ENCODE results near the gene MKRN1.

Gene MKRN1

DNA sequence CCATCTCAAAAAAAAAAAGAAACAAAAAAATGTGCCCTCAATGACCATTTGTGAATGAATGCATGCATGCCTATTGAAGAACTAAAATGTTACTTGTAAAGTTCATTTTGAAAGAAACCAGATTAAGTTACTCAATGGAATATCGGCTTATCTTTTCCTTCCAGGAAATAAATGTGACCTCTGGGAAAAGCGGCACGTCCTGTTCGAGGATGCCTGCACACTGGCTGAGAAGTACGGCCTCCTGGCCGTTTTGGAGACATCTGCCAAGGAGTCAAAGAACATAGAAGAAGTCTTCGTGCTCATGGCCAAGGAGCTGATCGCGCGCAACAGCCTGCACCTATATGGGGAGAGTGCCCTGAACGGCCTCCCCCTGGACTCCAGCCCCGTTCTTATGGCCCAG lies 53.6 kb downstream of the MKRN1 start:
- no peaks in the 10 kb centered on the region for H4K20me1 ChIP-seq (ENCODE audit: insufficient read depth, low read length)
- no peak overlapping the region for H2AFZ ChIP-seq (ENCODE audit: low read length)
- TF ChIP-seq EZH2 (IDR thresholded peaks at IDR 0.05; ENCODE audit: borderline replicate concordance, low read length): no peak
- TF ChIP-seq, protein P1, sequence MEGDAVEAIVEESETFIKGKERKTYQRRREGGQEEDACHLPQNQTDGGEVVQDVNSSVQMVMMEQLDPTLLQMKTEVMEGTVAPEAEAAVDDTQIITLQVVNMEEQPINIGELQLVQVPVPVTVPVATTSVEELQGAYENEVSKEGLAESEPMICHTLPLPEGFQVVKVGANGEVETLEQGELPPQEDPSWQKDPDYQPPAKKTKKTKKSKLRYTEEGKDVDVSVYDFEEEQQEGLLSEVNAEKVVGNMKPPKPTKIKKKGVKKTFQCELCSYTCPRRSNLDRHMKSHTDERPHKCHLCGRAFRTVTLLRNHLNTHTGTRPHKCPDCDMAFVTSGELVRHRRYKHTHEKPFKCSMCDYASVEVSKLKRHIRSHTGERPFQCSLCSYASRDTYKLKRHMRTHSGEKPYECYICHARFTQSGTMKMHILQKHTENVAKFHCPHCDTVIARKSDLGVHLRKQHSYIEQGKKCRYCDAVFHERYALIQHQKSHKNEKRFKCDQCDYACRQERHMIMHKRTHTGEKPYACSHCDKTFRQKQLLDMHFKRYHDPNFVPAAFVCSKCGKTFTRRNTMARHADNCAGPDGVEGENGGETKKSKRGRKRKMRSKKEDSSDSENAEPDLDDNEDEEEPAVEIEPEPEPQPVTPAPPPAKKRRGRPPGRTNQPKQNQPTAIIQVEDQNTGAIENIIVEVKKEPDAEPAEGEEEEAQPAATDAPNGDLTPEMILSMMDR (IDR thresholded peaks at IDR 0.05; ENCODE audit: low read length): no peak
- H3K9me3 ChIP-seq (ENCODE audit: low read length): no peaks in the 10 kb centered on the region
- no peak overlapping the region for H3K9ac ChIP-seq (ENCODE audit: low read length)
- H3K79me2 ChIP-seq (ENCODE audit: insufficient read depth, low read length): no peaks in the 10 kb centered on the region
- no peaks in the 10 kb centered on the region for H3K9me2 ChIP-seq (ENCODE audit: low read depth, low read length)
- no peaks in the 10 kb centered on the region for H3K4me1 ChIP-seq (ENCODE audit: insufficient read depth, low read length, severe bottlenecking)
- H3K4me2 ChIP-seq (ENCODE audit: low read length): no peak overlapping the region
- no peaks in the 10 kb centered on the region for H3F3A ChIP-seq (ENCODE audit: insufficient read depth, low read length)
- no peak overlapping the region for H3K4me3 ChIP-seq (ENCODE audit: low read depth, low read length, poor library complexity, severe bottlenecking)
- no peaks in the 10 kb centered on the region for H3K36me3 ChIP-seq (ENCODE audit: insufficient read depth, low read length)
- H3K27ac ChIP-seq (ENCODE audit: low read depth, low read length, poor library complexity, severe bottlenecking): no peak overlapping the region
- peaks cover 12% of the 10 kb centered on the region; the same call in 1 of the 2 replicates for H3K27me3 ChIP-seq (ENCODE audit: insufficient read depth, low read length)

DNA sequence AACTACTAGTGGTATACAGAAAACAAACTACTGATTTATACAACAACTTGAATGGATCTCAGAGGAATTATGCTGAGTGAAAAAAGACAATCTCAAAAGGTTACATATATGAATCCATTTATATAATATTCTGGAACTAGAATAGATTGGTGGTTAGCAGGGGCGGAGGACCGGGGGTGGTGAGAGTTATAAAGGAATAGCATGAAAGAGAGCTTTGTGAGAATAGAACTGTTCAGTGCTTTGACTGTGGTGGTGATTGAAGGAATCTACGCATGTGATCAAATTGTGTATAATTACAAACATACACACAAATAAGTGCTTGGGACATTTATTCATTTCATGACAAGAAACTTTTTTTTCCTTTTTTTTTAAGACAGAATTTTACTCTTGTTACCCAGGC lies 55.8 kb downstream of the MKRN1 start:
- Histone ChIP-seq H3K4me2 (ENCODE audit: low read length) (no peak overlapping the region), H3K4me1 (ENCODE audit: insufficient read depth, low read length, severe bottlenecking) (no peaks in the 10 kb centered on the region), H3K27me3 (ENCODE audit: insufficient read depth, low read length) (peaks cover 4% of the 10 kb centered on the region; the same call in 1 of the 2 replicates), H3K9ac (ENCODE audit: low read length) (no peak overlapping the region), H4K20me1 (ENCODE audit: insufficient read depth, low read length) (no peaks in the 10 kb centered on the region), H3K9me3 (ENCODE audit: low read length) (no peaks in the 10 kb centered on the region), H3K27ac (ENCODE audit: low read depth, low read length, poor library complexity, severe bottlenecking) (no peak overlapping the region), H3K79me2 (ENCODE audit: insufficient read depth, low read length) (no peaks in the 10 kb centered on the region), H3F3A (ENCODE audit: insufficient read depth, low read length) (no peaks in the 10 kb centered on the region), H3K9me2 (ENCODE audit: low read depth, low read length) (no peaks in the 10 kb centered on the region), H2AFZ (ENCODE audit: low read length) (no peak overlapping the region), H3K36me3 (ENCODE audit: insufficient read depth, low read length) (no peaks in the 10 kb centered on the region), H3K4me3 (ENCODE audit: low read depth, low read length, poor library complexity, severe bottlenecking) (no peak overlapping the region)
- TF ChIP-seq EZH2 (IDR thresholded peaks at IDR 0.05; ENCODE audit: borderline replicate concordance, low read length): no peak
- TF ChIP-seq, protein P1 (IDR thresholded peaks at IDR 0.05; ENCODE audit: low read length): no peak

DNA sequence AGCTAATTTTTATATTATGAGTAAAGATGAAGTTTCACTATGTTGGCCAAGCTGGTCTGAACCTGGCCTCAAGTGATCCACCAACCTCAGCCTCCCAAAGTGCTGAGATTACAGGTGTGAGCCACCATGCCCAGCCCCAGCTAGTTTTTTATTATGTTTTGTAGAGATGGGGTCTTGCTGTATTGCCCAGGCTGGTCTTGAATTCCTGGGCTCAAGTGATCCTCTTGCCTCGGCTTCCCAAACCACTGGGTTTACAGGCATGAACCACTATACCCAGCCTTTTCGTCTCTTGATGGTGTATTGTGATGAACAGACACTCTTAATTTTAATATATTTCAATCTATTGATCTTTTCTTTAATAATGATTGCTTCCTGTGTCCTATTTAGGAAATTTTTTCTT lies 57.8 kb downstream of the MKRN1 start:
- Histone ChIP-seq H3K27ac (ENCODE audit: low read depth, low read length, poor library complexity, severe bottlenecking) (no peak overlapping the region), H3K4me1 (ENCODE audit: insufficient read depth, low read length, severe bottlenecking) (no peaks in the 10 kb centered on the region), H3K4me2 (ENCODE audit: low read length) (no peak overlapping the region), H3K36me3 (ENCODE audit: insufficient read depth, low read length) (no peaks in the 10 kb centered on the region), H3F3A (ENCODE audit: insufficient read depth, low read length) (no peaks in the 10 kb centered on the region), H3K9me3 (ENCODE audit: low read length) (no peaks in the 10 kb centered on the region), H3K79me2 (ENCODE audit: insufficient read depth, low read length) (no peaks in the 10 kb centered on the region), H3K4me3 (ENCODE audit: low read depth, low read length, poor library complexity, severe bottlenecking) (no peak overlapping the region), H2AFZ (ENCODE audit: low read length) (no peak overlapping the region), H3K27me3 (ENCODE audit: insufficient read depth, low read length) (peaks cover 4% of the 10 kb centered on the region; the same call in 1 of the 2 replicates), H4K20me1 (ENCODE audit: insufficient read depth, low read length) (no peaks in the 10 kb centered on the region), H3K9ac (ENCODE audit: low read length) (no peak overlapping the region), H3K9me2 (ENCODE audit: low read depth, low read length) (no peaks in the 10 kb centered on the region)
- no peak for TF ChIP-seq EZH2 (IDR thresholded peaks at IDR 0.05; ENCODE audit: borderline replicate concordance, low read length)
- TF ChIP-seq, protein P1 (IDR thresholded peaks at IDR 0.05; ENCODE audit: low read length): no peak

Measured in OCI-LY1 (cell line).